B cell (primary cell): ENCODE results near the gene WFS1. TPM values are rescaled to one million over a fixed set of nuclear protein-coding genes. Genes with fewer than 3 reads are reported as not detected.

ENCODE experiments used
- ATAC-seq: fragments of 200-7000 bp; cut with Tn5 transposase; one replicate; pipeline ENCODE4 v1.10.0; 2021; ENCODE audit warnings: low read depth, mild to moderate bottlenecking, moderate number of reproducible peaks, moderate library complexity
- CTCF ChIA-PET: fragments of 350-600 bp; sonication (Branson Sonifier 250); formaldehyde crosslinking; loops from one replicate; lab custom pipeline; 2021; ENCODE audit warnings: antibody characterized with exemption, inconsistent platforms; lab: Charles Lee
- POLR2A ChIA-PET: fragments of 350-600 bp; sonication (Branson Sonifier 250); formaldehyde crosslinking; loops from one replicate; lab custom pipeline; 2021; ENCODE audit warnings: antibody characterized with exemption; lab: Charles Lee
- DNase-seq: peaks from one replicate; pipeline ENCODE4 v3.0.0; 2013
- H2AFZ ChIP-seq: 2 replicates; pipeline ENCODE4 v1.6.1; 2012; ENCODE audit warnings: mild to moderate bottlenecking, low read depth, low read length; ENCODE audit not compliant: insufficient read depth, poor library complexity, severe bottlenecking
- H3K27ac ChIP-seq, 2 donors: 1 replicate in 1 of 2; 2 replicates in 1 of 2; pipeline ENCODE4 v1.5.1; 2012 to 2013; ENCODE audit warnings: low read length in 2 of 2, mild to moderate bottlenecking in 2 of 2, moderate library complexity in 1 of 2
- H3K27me3 ChIP-seq, 4 experiments: fragments of 200-600 bp in 1 of 4; sonication (generic) in 1 of 4; replicated peaks in 1 of 4; 1 replicate in 2 of 4; 2 replicates in 2 of 4; pipeline versions ENCODE4 v1.6.1 to v1.7.0; 2013 to 2016; ENCODE audit warnings: low read length in 3 of 4, mild to moderate bottlenecking in 2 of 4, mixed read lengths in 1 of 4, moderate library complexity in 1 of 4; ENCODE audit not compliant: insufficient read depth in 4 of 4, control insufficient read depth in 3 of 4; ENCODE audit errors: control extremely low read depth in 1 of 4
- H3K36me3 ChIP-seq, 2 experiments: replicated peaks in 1 of 2; 1 replicate in 1 of 2; 2 replicates in 1 of 2; pipeline versions ENCODE4 v1.6.1 to v1.7.1; 2013; ENCODE audit warnings: low read length in 1 of 2; ENCODE audit not compliant: insufficient read depth in 2 of 2, control insufficient read depth in 1 of 2; ENCODE audit errors: control extremely low read depth in 1 of 2, extremely low read depth in 1 of 2
- H3K4me1 ChIP-seq, 2 donors: fragments of 200-600 bp in 1 of 2; sonication (generic) in 1 of 2; 1 replicate in 1 of 2; 2 replicates in 1 of 2; pipeline versions ENCODE4 v1.5.1 to v1.6.1; 2013 to 2017; ENCODE audit warnings: low read length in 2 of 2; ENCODE audit not compliant: control insufficient read depth in 2 of 2, insufficient read depth in 2 of 2
- H3K4me2 ChIP-seq: replicated peaks from 2 replicates; pipeline ENCODE3; 2012; ENCODE audit warnings: mild to moderate bottlenecking, low read depth, low read length; ENCODE audit not compliant: poor library complexity, severe bottlenecking
- H3K4me3 ChIP-seq, 5 experiments: fragments of 200-600 bp in 1 of 5; sonication (generic) in 1 of 5; 1 replicate in 3 of 5; 2 replicates in 2 of 5; pipeline versions ENCODE4 v1.5.1 to v1.7.0; 2011 to 2016; ENCODE audit warnings: low read length in 4 of 5, mild to moderate bottlenecking in 4 of 5, low read depth in 2 of 5, control low read depth in 1 of 5, moderate library complexity in 1 of 5; ENCODE audit not compliant: insufficient read depth in 1 of 5; ENCODE audit errors: control extremely low read depth in 1 of 5, extremely low read depth in 1 of 5
- H3K79me2 ChIP-seq: fragments of 200-600 bp; sonication (generic); one replicate; pipeline ENCODE4 v1.6.0; 2016; ENCODE audit warnings: low read length; ENCODE audit not compliant: control insufficient read depth, insufficient read depth
- H3K9ac ChIP-seq: fragments of 200-600 bp; sonication (generic); 2 replicates; pipeline ENCODE4 v1.6.1; 2017; ENCODE audit warnings: mild to moderate bottlenecking, low read length, moderate library complexity
- H3K9me3 ChIP-seq, 3 donors: one replicate each; pipeline versions ENCODE4 v1.6.1 to v1.7.1; 2013; ENCODE audit warnings: low read length in 2 of 3; ENCODE audit not compliant: control insufficient read depth in 2 of 3, insufficient read depth in 1 of 3; ENCODE audit errors: control extremely low read depth in 1 of 3
- H4K20me1 ChIP-seq: 2 replicates; pipeline ENCODE4 v1.6.0; 2012; ENCODE audit warnings: mild to moderate bottlenecking, low read length; ENCODE audit not compliant: insufficient read depth, control insufficient read depth, poor library complexity, severe bottlenecking
- H3K27ac Mint-ChIP-seq: one replicate; pipeline ENCODE4 v1.8.0; 2021; ENCODE audit warnings: mixed read lengths
- H3K27me3 Mint-ChIP-seq: one replicate; pipeline ENCODE4 v1.8.0; 2021; ENCODE audit warnings: mixed read lengths
- H3K4me1 Mint-ChIP-seq: one replicate; pipeline ENCODE4 v1.8.0; 2021; ENCODE audit warnings: mixed read lengths
- H3K4me3 Mint-ChIP-seq: one replicate; pipeline ENCODE4 v1.8.0; 2021; ENCODE audit warnings: mixed read lengths
- H3K9me3 Mint-ChIP-seq: one replicate; pipeline ENCODE4 v1.8.0; 2022; ENCODE audit warnings: mixed read lengths; ENCODE audit not compliant: insufficient read depth
- EZH2 ChIP-seq: IDR thresholded peaks from 2 replicates; pipeline ENCODE4 v1.6.1; 2012; ENCODE audit warnings: borderline replicate concordance, low read depth, mild to moderate bottlenecking, moderate library complexity, low read length; ENCODE audit not compliant: insufficient read depth, poor library complexity, severe bottlenecking
- WGBS: methylation state at CpG from one replicate; pipeline ENCODE4 v1.1.5; 2013; ENCODE audit warnings: missing lambda C conversion rate; ENCODE audit not compliant: insufficient coverage; 5-methylcytosine and 5-hydroxymethylcytosine counted together
- intact Hi-C: fragments of 100-400 bp; cut with micrococcal nuclease; formaldehyde crosslinking; loops from one replicate; pipeline ENCODE4 v1.10.0; 2022
- polyA plus RNA-seq: library from polyadenylated mRNA; depleted of rRNA; stranded (reverse); fragments of >200 nt; gene quantifications from 2 replicates; pipeline ENCODE4 v1.2.3, GENCODE V29; 2012
- total RNA-seq, 2 donors: library from RNA; stranded (reverse); fragments of 120-200 nt in 1 of 2; gene quantifications; 1 replicate in 1 of 2; 2 replicates in 1 of 2; pipeline versions ENCODE4 v1.2.3 to v1.2.4, GENCODE V29; 2013 to 2022
- TF ChIP-seq, protein P1 (sequence below): fragments of 200-600 bp; IDR thresholded peaks from one replicate; pipeline ENCODE4 v1.8.0; 2022; ENCODE audit warnings: antibody characterized with exemption, mild to moderate bottlenecking

Gene WFS1
- total and polyA plus RNA-seq, 2 donors (not counting 1 experiment from before 2014, with no cell fraction given), result 5.8 to 6.7 TPM

DNA sequence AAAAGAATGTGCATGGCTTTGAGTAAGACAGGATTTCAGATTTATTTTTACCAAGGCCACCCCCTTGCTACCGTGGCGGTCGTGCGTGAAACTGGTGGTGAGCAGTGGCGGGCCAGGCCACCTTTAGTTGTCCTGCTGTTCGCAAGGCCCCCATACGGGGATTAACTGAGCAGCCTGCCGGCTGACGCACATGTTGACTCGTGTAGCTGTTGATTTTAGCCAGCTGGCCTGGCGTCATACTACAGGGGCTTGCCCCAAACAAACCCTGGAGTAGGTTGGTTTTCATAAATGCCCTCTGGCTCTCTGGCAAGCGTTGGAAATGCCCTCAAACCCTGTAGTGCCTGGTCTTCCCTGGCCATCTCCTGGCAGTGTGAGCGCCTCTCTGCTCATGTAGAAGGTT is 28.4 kb downstream of the WFS1 start:
- TF ChIP-seq, protein P1, sequence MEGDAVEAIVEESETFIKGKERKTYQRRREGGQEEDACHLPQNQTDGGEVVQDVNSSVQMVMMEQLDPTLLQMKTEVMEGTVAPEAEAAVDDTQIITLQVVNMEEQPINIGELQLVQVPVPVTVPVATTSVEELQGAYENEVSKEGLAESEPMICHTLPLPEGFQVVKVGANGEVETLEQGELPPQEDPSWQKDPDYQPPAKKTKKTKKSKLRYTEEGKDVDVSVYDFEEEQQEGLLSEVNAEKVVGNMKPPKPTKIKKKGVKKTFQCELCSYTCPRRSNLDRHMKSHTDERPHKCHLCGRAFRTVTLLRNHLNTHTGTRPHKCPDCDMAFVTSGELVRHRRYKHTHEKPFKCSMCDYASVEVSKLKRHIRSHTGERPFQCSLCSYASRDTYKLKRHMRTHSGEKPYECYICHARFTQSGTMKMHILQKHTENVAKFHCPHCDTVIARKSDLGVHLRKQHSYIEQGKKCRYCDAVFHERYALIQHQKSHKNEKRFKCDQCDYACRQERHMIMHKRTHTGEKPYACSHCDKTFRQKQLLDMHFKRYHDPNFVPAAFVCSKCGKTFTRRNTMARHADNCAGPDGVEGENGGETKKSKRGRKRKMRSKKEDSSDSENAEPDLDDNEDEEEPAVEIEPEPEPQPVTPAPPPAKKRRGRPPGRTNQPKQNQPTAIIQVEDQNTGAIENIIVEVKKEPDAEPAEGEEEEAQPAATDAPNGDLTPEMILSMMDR, result no peak
- TF ChIP-seq EZH2, result no peak
- Histone ChIP-seq H3K9ac (no peak overlapping the region), H3K4me2 (no peak overlapping the region), H4K20me1 (no peaks in the 10 kb centered on the region), H3K4me1 (no peaks in the 10 kb centered on the region), H3K36me3 (no peaks in the 10 kb centered on the region), H2AFZ (no peak overlapping the region), H3K79me2 (no peaks in the 10 kb centered on the region), H3K4me3 (no peak overlapping the region), H3K9me3 (peaks cover 0 to 4% (median 0%) of the 10 kb centered on the region in 3 donors), H3K27me3 (no peaks in the 10 kb centered on the region), H3K27ac (no peak overlapping the region)
- ATAC-seq, result no peak
- no peak overlapping the region for H3K27ac Mint-ChIP-seq
- no peaks in the 10 kb centered on the region for H3K9me3 Mint-ChIP-seq
- DNase-seq, result no peak
- CTCF ChIA-PET, result no interaction called here
- POLR2A ChIA-PET, result no interaction called here
- intact Hi-C loops, result no loop called here
- no peaks in the 10 kb centered on the region for H3K27me3 Mint-ChIP-seq
- H3K4me3 Mint-ChIP-seq, result no peak overlapping the region
- 97% methylated on average over 12 of the region's 13 CpGs for WGBS
- H3K4me1 Mint-ChIP-seq, result no peaks in the 10 kb centered on the region

DNA sequence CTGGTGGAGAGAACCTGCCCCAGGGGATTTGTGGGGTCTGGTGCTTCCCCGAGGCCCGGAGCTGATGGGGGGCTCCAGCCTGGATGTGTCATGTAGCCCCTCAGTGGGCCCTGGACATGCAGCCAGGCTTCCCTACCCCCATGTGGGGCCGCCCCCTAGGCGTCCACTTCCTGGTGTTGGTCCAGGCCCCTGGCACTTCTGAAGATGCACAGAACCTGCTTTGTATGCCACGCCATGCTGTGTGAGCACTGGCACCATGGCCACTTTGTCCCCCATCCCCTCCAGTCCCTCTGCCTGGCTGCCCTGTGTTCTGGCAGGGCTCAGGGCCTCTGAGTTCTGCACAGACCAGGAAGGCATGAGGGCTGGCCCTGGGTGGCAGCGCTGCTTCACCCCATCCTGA is 29.2 kb downstream of the WFS1 start:
- 87% methylated on average over 6 of the region's 6 CpGs for WGBS
- H3K4me1 ChIP-seq, result no peaks in the 10 kb centered on the region

More for the DNA sequence above, 29.2 kb downstream of the WFS1 start:
- no peaks in the 10 kb centered on the region for H3K4me1 Mint-ChIP-seq
- POLR2A ChIA-PET, result no interaction called here
- H3K27me3 Mint-ChIP-seq, result no peaks in the 10 kb centered on the region
- intact Hi-C loops, result no loop called here
- ATAC-seq (no peak), DNase-seq (no peak)
- Histone ChIP-seq H4K20me1 (no peaks in the 10 kb centered on the region), H3K27ac (no peak overlapping the region), H3K4me3 (no peak overlapping the region), H3K9me3 (peaks cover 0 to 4% (median 0%) of the 10 kb centered on the region in 3 donors), H3K4me2 (no peak overlapping the region), H3K36me3 (no peaks in the 10 kb centered on the region), H3K27me3 (no peaks in the 10 kb centered on the region), H3K9ac (no peak overlapping the region), H2AFZ (no peak overlapping the region), H3K79me2 (no peaks in the 10 kb centered on the region)
- TF ChIP-seq EZH2, result no peak
- TF ChIP-seq, protein P1, result no peak
- no peak overlapping the region for H3K4me3 Mint-ChIP-seq
- H3K27ac Mint-ChIP-seq, result no peak overlapping the region
- CTCF ChIA-PET, result no interaction called here
- no peaks in the 10 kb centered on the region for H3K9me3 Mint-ChIP-seq
